Measurements from ENCODE around the gene NT5C1B.
"Not testable (repeated sequence)": the region's sequence is repeated elsewhere in the genome, so short reads cannot be mapped to it uniquely, and the experiment has no call there.

Gene NT5C1B

DNA sequence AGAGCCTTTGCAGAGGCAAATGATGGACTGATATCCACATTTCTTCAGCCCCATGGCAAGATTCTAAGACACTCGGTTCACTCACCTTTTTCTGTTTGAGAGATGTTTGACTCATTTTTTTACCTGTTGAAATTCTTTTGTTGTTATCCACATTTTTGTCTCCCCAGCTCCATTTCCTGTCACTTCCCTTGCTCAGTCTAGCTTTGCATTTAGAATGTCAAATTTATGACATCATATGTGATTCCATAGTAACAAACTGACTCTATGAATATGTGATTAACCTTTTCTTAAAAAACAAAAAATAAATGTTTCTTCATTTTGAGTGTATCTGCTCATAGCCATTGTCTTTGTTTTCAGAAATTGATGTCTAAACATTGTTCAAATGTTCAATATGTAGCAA, at the start of gene NT5C1B:
Gene NT5C1B, minus strand, starts transcription at position 216 of the 400 bp plus-strand sequence. Its CDS starts 101 bp downstream, at position 115.
- ChIA-PET CTCF (no interaction called here), POLR2A (ENCODE audit: low non-redundant PET) (no interaction called here)
- H3K27ac ChIP-seq = no peak within 1 kb of the TSS
- TF ChIP-seq CTCF (conservative IDR thresholded peaks at IDR 0.05; ENCODE audit: low read depth) = no peak
- no peak for DNase-seq (ENCODE audit: low spot score)

- H3K27ac ChIP-seq = no peak overlapping the region
- POLR2A ChIA-PET (ENCODE audit: low non-redundant PET) = no interaction called here
- no peak for TF ChIP-seq CTCF (conservative IDR thresholded peaks at IDR 0.05; ENCODE audit: low read depth)
- CTCF ChIA-PET = no interaction called here
- DNase-seq (ENCODE audit: low spot score) = no peak
These were observed 47.8 kb upstream of the NT5C1B start for GRCh38 chr2:18637196-18637595.

GRCh38 chr2:18632699-18633098, 43.3 kb upstream of the NT5C1B start:
- H3K27ac ChIP-seq; CTCF ChIA-PET; POLR2A ChIA-PET (ENCODE audit: low non-redundant PET); DNase-seq (ENCODE audit: low spot score): not testable (repeated sequence)

GRCh38 chr2:18630941-18631340, 41.6 kb upstream of the NT5C1B start:
- no peak for DNase-seq (ENCODE audit: low spot score)
- POLR2A ChIA-PET (ENCODE audit: low non-redundant PET) = no interaction called here
- CTCF ChIA-PET = no interaction called here
- no peak for TF ChIP-seq CTCF (conservative IDR thresholded peaks at IDR 0.05; ENCODE audit: low read depth)
- H3K27ac ChIP-seq = peak overlapping the region; percentile 93

GRCh38 chr2:18630541-18630940, 41.2 kb upstream of the NT5C1B start:
- ChIA-PET POLR2A (ENCODE audit: low non-redundant PET) (no interaction called here), CTCF (no interaction called here)
- no peak for DNase-seq (ENCODE audit: low spot score)
- no peak for TF ChIP-seq CTCF (conservative IDR thresholded peaks at IDR 0.05; ENCODE audit: low read depth)
- peak overlapping the region; percentile 93 for H3K27ac ChIP-seq

DNA sequence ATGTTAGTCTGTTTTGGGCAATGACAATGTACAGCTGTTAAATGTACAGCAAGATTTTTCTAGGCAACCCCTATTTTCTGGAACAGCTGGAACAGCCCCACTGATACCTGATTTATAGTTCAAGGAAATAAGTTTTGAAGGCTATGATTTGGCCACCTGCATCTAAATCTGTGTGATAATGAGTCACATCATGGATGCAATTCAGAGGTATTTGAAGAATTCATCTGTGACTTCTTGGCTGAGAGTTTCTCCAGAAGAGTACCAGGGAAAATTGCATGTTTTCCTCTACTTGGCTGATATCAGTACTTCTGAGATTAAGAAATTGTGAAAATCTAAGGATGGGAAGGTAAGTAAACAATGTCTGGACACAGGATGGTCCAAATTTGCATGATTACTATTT, 40.7 kb upstream of the NT5C1B start:
- CTCF ChIA-PET = interaction anchor here (0.6 kb wide), 1 partner anchor 15 kb away, joined by 4 read pairs; no protein-coding TSS in a partner anchor
- POLR2A ChIA-PET (ENCODE audit: low non-redundant PET) = no interaction called here
- peak overlapping the region; percentile 93 for H3K27ac ChIP-seq
- TF ChIP-seq CTCF (conservative IDR thresholded peaks at IDR 0.05; ENCODE audit: low read depth) = no peak
- DNase-seq (ENCODE audit: low spot score) = peak; percentile 34

DNA sequence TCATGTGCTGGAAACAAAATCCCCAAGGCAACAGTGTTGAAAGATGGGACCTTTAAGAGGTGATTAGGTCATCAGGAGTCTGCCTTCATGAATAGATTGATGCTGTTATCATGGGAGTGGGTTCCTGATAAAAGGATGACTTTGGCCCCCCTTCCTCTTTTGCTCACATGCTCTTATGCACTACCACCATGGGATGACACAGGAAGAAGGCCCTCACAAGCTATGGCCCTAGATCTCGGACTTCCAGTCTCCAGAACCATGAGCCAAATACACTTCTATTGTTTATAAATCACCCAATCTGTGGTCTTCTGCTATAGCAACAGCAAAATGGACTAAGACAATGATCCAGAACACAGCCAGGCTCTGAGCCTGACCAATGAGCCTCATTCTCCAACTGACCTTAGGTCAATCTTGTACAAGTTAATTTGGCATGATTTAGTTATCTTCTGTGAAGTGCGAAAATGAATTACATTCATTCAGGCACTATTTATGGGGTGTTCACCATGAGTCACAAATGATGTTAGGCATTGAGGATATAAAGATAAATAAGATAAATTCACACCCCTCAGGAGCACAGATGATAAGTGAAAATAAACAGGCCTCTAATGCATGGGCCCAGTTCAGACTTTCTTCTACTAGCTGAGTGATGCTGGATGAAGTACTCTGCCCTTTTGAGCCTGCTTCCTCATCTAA, 37.7 kb upstream of the NT5C1B start:
- POLR2A ChIA-PET (ENCODE audit: low non-redundant PET) = no interaction called here
- DNase-seq (ENCODE audit: low spot score) = no peak
- TF ChIP-seq CTCF (conservative IDR thresholded peaks at IDR 0.05; ENCODE audit: low read depth) = no peak
- CTCF ChIA-PET = no interaction called here
- H3K27ac ChIP-seq = peak overlapping the region; percentile 49; the same call in 1 of the 2 replicates
